Left ventricle myocardium inferior (tissue), 1 donor: Measurements from ENCODE around the gene RAD1. TPM values are rescaled to one million over a fixed set of nuclear protein-coding genes. Genes with fewer than 3 reads are reported as not detected.
"Not testable (repeated sequence)": the region's sequence is repeated elsewhere in the genome, so short reads cannot be mapped to it uniquely, and the experiment has no call there.

Experiments
- DNase-seq: peaks from one replicate; pipeline ENCODE4 v3.0.0-alpha.2; 2020
- H3K27ac ChIP-seq: fragments of 200-600 bp; replicated peaks from 2 replicates; pipeline ENCODE4 v1.8.0; 2021
- H3K27me3 ChIP-seq: fragments of 200-600 bp; 2 replicates; pipeline ENCODE4 v1.8.0; 2021; ENCODE audit warnings: low read depth
- H3K36me3 ChIP-seq: fragments of 200-600 bp; 2 replicates; pipeline ENCODE4 v1.8.0; 2021
- H3K4me1 ChIP-seq: fragments of 200-600 bp; 2 replicates; pipeline ENCODE4 v1.8.0; 2021
- H3K4me3 ChIP-seq: fragments of 200-600 bp; 2 replicates; pipeline ENCODE4 v1.8.0; 2021; ENCODE audit warnings: mild to moderate bottlenecking, moderate library complexity
- H3K9me3 ChIP-seq: fragments of 200-600 bp; replicated peaks from 2 replicates; pipeline ENCODE4 v1.8.0; 2021
- CTCF ChIP-seq: fragments of 200-600 bp; IDR thresholded peaks from 2 replicates; pipeline ENCODE4 v1.8.0; 2021; ENCODE audit warnings: antibody characterized with exemption, mild to moderate bottlenecking, borderline replicate concordance
- intact Hi-C: fragments of 100-400 bp; cut with micrococcal nuclease; formaldehyde crosslinking; loops from one replicate; pipeline ENCODE4 v1.11.0; 2022
- total RNA-seq: library from RNA; stranded (reverse); fragmentation: NEBNext Ultra II Directional; extraction: Animal tissue kit (Norgen Biotek cat#: 25700); gene quantifications from one replicate; pipeline ENCODE4 v1.2.1, GENCODE V29; 2021
- donor health status: DM: no; HTN: yes; CAD: no; lungs with severe emphysema.

The RAD1 gene
- total RNA-seq, 1 donor from 2014 or later = 28.2 TPM

- TF ChIP-seq CTCF = no peak
- Histone ChIP-seq H3K36me3 (peaks cover 72% of the 10 kb centered on the region), H3K4me1 (peaks cover 12% of the 10 kb centered on the region), H3K9me3 (no peaks in the 10 kb centered on the region), H3K27me3 (no peaks in the 10 kb centered on the region), H3K27ac (no peak overlapping the region), H3K4me3 (no peak overlapping the region)
- no peak for DNase-seq
- intact Hi-C loops = no loop called here
Measured at GRCh38 chr5:34924462-34924765, 9.1 kb upstream of the RAD1 start.

GRCh38 chr5:34923694-34924461 is 8.6 kb upstream of the RAD1 start:
- intact Hi-C loops = no loop called here
- Histone ChIP-seq H3K4me1 (peaks cover 10% of the 10 kb centered on the region), H3K36me3 (peaks cover 72% of the 10 kb centered on the region), H3K27ac (no peak overlapping the region), H3K4me3 (no peak overlapping the region), H3K9me3 (no peaks in the 10 kb centered on the region), H3K27me3 (no peaks in the 10 kb centered on the region)
- DNase-seq = no peak
- TF ChIP-seq CTCF = no peak

GRCh38 chr5:34923256-34923655 is 8.0 kb upstream of the RAD1 start:
- peaks cover 72% of the 10 kb centered on the region for H3K36me3 ChIP-seq
- H3K4me1 ChIP-seq, H3K27ac ChIP-seq, intact Hi-C loops, H3K9me3 ChIP-seq, H3K27me3 ChIP-seq, H3K4me3 ChIP-seq, DNase-seq: not testable (repeated sequence)

GRCh38 chr5:34919077-34919476 is 3.8 kb upstream of the RAD1 start:
- H3K9me3 ChIP-seq = no peaks in the 10 kb centered on the region
- H3K4me3 ChIP-seq = no peak overlapping the region
- H3K4me1 ChIP-seq = peaks cover 42% of the 10 kb centered on the region
- intact Hi-C loops = no loop called here
- H3K27ac ChIP-seq = no peak overlapping the region
- no peak for TF ChIP-seq CTCF
- no peaks in the 10 kb centered on the region for H3K27me3 ChIP-seq
- no peak for DNase-seq
- H3K36me3 ChIP-seq = peaks cover 43% of the 10 kb centered on the region

GRCh38 chr5:34918025-34918424 is 2.7 kb upstream of the RAD1 start:
- no peak for DNase-seq
- Histone ChIP-seq H3K27ac (no peak overlapping the region), H3K4me3 (no peak overlapping the region), H3K36me3 (peaks cover 32% of the 10 kb centered on the region), H3K9me3 (no peaks in the 10 kb centered on the region), H3K27me3 (no peaks in the 10 kb centered on the region), H3K4me1 (peaks cover 44% of the 10 kb centered on the region)
- TF ChIP-seq CTCF = no peak
- intact Hi-C loops = no loop called here

- peaks cover 44% of the 10 kb centered on the region for H3K4me1 ChIP-seq
- H3K27me3 ChIP-seq = no peaks in the 10 kb centered on the region
- peaks cover 29% of the 10 kb centered on the region for H3K36me3 ChIP-seq
- no peak for DNase-seq
- no peak overlapping the region for H3K27ac ChIP-seq
- intact Hi-C loops = no loop called here
- no peaks in the 10 kb centered on the region for H3K9me3 ChIP-seq
- peak overlapping the region; percentile 89 for H3K4me3 ChIP-seq
- TF ChIP-seq CTCF = no peak
Measured at GRCh38 chr5:34916518-34916917, 1.2 kb upstream of the RAD1 start.
